ENCODE results near the gene MAG.

DNA sequence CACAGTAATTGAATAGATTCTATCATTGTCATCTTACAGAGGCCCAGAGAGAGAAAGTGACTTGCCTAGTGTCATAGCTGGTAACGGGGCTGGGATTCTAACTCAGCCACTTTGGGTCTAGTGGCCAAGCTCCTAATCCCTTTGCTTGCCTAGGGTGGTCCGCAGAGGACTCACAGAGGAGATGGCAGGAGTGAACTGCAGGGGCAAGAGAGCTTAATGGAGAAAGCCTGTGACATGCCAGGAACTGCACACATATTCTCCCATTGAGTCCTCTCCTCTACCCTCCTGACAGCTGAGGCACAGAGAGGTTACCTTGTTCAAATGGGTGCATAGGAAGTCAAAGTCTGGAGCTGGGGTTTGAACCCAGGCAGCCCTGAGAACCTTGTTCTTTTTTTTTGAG, 40.5 kb upstream of the MAG start:
- TF ChIP-seq, protein P1, sequence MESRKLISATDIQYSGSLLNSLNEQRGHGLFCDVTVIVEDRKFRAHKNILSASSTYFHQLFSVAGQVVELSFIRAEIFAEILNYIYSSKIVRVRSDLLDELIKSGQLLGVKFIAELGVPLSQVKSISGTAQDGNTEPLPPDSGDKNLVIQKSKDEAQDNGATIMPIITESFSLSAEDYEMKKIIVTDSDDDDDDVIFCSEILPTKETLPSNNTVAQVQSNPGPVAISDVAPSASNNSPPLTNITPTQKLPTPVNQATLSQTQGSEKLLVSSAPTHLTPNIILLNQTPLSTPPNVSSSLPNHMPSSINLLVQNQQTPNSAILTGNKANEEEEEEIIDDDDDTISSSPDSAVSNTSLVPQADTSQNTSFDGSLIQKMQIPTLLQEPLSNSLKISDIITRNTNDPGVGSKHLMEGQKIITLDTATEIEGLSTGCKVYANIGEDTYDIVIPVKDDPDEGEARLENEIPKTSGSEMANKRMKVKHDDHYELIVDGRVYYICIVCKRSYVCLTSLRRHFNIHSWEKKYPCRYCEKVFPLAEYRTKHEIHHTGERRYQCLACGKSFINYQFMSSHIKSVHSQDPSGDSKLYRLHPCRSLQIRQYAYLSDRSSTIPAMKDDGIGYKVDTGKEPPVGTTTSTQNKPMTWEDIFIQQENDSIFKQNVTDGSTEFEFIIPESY (IDR thresholded peaks at IDR 0.05; ENCODE audit: extremely low read depth, insufficient replicate concordance, low read length): no peak
- TF ChIP-seq, protein P2, sequence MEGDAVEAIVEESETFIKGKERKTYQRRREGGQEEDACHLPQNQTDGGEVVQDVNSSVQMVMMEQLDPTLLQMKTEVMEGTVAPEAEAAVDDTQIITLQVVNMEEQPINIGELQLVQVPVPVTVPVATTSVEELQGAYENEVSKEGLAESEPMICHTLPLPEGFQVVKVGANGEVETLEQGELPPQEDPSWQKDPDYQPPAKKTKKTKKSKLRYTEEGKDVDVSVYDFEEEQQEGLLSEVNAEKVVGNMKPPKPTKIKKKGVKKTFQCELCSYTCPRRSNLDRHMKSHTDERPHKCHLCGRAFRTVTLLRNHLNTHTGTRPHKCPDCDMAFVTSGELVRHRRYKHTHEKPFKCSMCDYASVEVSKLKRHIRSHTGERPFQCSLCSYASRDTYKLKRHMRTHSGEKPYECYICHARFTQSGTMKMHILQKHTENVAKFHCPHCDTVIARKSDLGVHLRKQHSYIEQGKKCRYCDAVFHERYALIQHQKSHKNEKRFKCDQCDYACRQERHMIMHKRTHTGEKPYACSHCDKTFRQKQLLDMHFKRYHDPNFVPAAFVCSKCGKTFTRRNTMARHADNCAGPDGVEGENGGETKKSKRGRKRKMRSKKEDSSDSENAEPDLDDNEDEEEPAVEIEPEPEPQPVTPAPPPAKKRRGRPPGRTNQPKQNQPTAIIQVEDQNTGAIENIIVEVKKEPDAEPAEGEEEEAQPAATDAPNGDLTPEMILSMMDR (IDR thresholded peaks at IDR 0.05 in 2 of 3, conservative IDR thresholded peaks at IDR 0.05 in 1 of 3; ENCODE audit: borderline replicate concordance in 1 of 3, insufficient read depth in 1 of 3, low read depth in 2 of 3, low read length in 2 of 3): no peak
- TF ChIP-seq EZH2phosphoT487 (IDR thresholded peaks at IDR 0.05; ENCODE audit: borderline replicate concordance): no peak
- no peak for TF ChIP-seq POLR2A (IDR thresholded peaks at IDR 0.05; ENCODE audit: borderline replicate concordance, extremely low read depth, insufficient read depth, insufficient read length)
- TF ChIP-seq ELF1 (IDR thresholded peaks at IDR 0.05; ENCODE audit: borderline replicate concordance, low read depth): no peak
- TF ChIP-seq CEBPB (IDR thresholded peaks at IDR 0.05; ENCODE audit: low read depth): no peak
- TF ChIP-seq POLR2AphosphoS5 (IDR thresholded peaks at IDR 0.05; ENCODE audit: low read depth, low read length): no peak
- no peak for TF ChIP-seq TCF7L2 (IDR thresholded peaks at IDR 0.05; ENCODE audit: borderline replicate concordance, extremely low read depth, insufficient read depth, insufficient read length)
- no peak for TF ChIP-seq SRF (IDR thresholded peaks at IDR 0.05; ENCODE audit: low read depth)
- TF ChIP-seq EZH2 (IDR thresholded peaks at IDR 0.05): no peak
- no peak for TF ChIP-seq SIN3A (IDR thresholded peaks at IDR 0.05; ENCODE audit: low read depth)
- TF ChIP-seq JUND (IDR thresholded peaks at IDR 0.05): no peak

Data from HCT116 (cell line).